Sigmoid colon (tissue), 4 donors: ENCODE data around the gene CSNK1A1.

ENCODE experiments used
- CTCF ChIP-seq, 4 experiments: fragments of 450-650 bp in 3 of 4; fragments of 200-600 bp in 1 of 4; IDR thresholded peaks; one replicate each; pipeline ENCODE4 v1.5.1; 2016 to 2019; ENCODE audit warnings: antibody characterized with exemption in 4 of 4, mild to moderate bottlenecking in 3 of 4, moderate library complexity in 2 of 4
- POLR2A ChIP-seq, 2 donors: fragments of 450-650 bp; IDR thresholded peaks; one replicate each; pipeline ENCODE4 v1.6.1; 2016; ENCODE audit warnings: antibody characterized with exemption in 2 of 2, mild to moderate bottlenecking in 2 of 2, moderate library complexity in 2 of 2
- POLR2AphosphoS5 ChIP-seq, 4 donors: sonication (generic); formaldehyde crosslinking; IDR thresholded peaks; one replicate each; pipeline ENCODE4 v1.6.1; 2017; ENCODE audit warnings: antibody characterized with exemption in 4 of 4

GRCh38 chr5:149541893-149542292 is 9.3 kb downstream of the CSNK1A1 start:
- TF ChIP-seq POLR2A (IDR thresholded peaks at IDR 0.05) (no peak), CTCF (IDR thresholded peaks at IDR 0.05) (no peak), POLR2AphosphoS5 (IDR thresholded peaks at IDR 0.05) (no peak)
